C1 segment of cervical spinal cord (tissue), 14 donors: ENCODE results near the gene RGS6.

Source experiments
- DNase-seq, 14 donors: peaks; one replicate each; lab custom pipeline; 2025; lab: John Stamatoyannopoulos, UW

The RGS6 gene

GRCh38 chr14:72155379-72155993 is 223.3 kb downstream of the RGS6 start:
- DNase-seq: no peak

DNA sequence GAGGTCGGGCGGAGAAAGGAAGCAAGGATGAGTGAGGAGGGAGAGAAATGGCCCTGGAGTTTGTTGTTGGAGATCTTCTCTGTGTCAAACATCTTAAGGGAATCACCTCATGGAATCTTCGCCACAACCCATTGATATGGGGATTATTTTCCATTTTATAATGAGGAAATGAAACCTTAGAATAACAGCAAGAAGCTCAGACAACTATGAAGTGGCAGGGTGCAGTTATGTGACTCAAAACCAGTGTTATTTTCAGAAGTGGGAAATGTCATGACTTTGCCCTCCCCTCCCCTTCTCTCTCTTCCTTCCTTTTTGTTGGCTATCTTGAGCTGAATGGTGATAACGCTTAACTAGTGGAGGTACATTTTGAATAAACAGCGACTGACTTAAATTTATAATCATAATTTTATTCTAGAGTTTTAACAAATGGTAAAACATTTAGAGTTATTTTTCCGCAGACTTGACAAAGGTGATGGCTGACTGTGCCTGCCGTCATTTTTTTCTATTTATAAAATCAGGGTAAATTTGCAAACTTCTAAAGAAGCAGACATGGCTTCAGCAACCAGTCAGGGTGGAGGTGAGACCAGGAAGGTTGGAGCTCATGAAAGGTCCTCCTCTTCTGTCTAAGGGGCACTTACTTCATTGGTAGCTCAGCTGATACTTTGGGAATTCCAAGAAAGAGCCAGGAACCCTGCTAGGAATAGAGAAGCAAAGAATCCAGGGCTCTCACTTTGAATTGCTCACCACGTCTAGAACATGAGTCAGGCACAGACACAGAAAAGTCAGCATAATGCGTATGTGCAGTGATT is 232.4 kb downstream of the RGS6 start:
- DNase-seq: no peak

DNA sequence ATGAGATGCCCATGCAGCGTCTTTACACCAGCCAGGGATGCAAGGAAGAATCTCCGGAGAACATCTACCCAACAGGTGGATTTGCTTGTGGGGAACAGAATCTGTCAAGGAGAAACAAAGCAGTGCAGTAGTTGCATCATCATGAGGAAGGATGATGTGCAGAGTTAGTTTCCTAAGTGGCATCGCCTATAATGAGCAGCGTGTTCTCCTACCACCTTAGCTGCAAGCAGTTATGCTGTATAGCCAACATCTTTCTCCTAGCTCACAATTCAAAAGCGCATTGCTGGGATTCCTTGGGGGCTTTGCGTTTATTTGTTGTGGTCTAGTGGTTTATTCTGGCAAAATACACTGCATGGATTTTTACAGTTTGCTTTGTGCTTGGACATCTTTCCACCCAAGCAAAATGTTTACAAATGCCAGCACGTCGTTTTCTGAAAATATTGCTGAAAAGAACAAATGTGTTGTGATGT is 233.0 kb downstream of the RGS6 start:
- no peak for DNase-seq

DNA sequence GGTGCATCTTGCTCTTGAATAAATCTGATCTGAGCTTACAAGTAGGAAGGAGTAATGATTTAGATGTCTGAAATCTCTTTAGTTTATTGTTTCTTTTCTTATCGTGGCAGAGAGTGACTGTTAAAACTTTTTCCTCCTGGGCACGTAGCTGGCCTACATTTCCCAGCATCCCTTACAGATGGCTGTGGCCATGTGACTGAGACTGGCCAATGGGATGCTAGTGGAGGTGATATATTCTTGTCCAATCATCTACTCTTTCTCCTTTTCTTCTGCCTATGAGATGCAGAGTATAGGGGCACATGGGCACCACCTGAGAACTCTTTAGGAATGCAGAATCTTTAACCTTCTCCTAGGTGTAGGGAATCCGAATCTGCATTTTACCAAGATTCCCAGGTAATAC is 237.3 kb downstream of the RGS6 start:
- DNase-seq: no peak

DNA sequence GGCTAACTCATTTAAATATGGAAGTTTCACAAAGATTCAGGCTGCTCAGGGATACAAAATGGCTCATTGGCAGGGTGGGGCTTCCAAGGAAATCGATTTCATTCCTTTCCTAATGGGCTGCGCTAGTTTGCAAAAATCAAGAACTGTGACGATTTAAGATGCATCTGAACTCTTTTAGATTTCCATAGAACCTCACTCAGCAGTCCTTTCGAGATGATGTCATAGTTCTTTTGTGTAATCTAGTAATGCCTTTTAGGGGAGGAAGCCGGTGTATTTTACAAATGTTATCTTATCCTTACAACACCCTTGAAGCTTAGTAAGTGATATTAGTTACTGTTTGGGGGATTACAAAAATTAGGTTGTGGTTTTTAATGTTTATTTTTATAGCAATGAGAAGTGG is 239.8 kb downstream of the RGS6 start:
- DNase-seq: no peak

DNA sequence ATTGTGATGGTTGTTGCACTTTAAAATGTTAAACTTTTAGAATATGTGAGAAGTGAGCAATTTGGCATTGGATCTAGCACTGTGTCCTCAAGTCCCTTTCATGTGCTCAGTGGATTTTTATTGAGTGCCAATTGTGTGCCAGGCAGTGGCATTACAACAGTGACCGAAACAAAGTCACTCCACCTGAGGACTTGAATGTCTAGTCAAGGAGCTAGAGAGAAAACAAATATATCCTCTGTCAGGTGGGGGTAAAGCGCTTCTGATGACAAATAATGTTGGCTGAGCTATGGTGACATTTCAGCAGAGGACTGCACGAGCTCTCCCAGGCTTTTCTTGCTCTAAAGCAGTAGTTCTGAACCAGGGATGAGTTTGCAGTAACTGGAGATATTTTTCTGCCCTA is 240.4 kb downstream of the RGS6 start:
- DNase-seq: no peak

DNA sequence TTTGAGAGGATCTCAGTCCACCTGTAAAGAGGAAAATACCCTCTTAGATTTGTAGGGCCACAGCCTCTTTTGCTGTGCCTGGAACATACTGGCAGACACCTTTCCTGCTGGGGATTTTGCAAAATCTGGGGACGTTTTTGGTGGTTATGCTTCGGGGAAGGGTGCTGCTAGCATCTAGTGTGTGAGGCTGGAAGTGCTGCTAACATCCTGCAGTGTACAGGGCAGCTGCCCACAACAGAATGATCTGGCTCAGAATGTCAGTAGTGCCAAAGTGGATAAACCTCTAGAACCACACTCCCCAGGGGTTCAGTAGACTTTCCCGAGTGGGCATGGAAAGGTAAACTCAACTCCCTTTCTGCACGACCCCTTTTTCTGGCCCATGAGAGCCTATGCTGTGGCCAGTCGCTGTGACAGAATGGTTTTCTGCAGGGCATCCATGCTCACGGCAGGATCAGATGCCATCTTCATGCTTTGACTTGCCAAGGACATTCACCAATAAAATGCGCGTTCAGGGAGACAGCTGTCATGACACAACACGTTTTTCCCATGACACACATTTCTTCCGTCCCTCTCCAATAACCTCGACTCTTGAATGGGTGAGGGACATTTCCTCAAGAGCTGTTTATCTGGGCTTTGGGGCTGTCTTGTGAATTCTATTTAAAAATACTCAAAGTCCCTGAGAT is 240.9 kb downstream of the RGS6 start:
- no peak for DNase-seq

GRCh38 chr14:72177251-72177650 is 245.0 kb downstream of the RGS6 start:
- no peak for DNase-seq

- DNase-seq: no peak
Measured at GRCh38 chr14:72178517-72178916, 246.3 kb downstream of the RGS6 start.

- no peak for DNase-seq
Measured at GRCh38 chr14:72182708-72183432, 250.6 kb downstream of the RGS6 start.

GRCh38 chr14:72183631-72184030 is 251.4 kb downstream of the RGS6 start:
- DNase-seq: no peak

- peak in 4 of 14 donors; percentile 8 to 36 (median 12) for DNase-seq
Measured at GRCh38 chr14:72186523-72186922, 254.3 kb downstream of the RGS6 start.

GRCh38 chr14:72196237-72197015 is 264.2 kb downstream of the RGS6 start:
- DNase-seq: no peak

DNA sequence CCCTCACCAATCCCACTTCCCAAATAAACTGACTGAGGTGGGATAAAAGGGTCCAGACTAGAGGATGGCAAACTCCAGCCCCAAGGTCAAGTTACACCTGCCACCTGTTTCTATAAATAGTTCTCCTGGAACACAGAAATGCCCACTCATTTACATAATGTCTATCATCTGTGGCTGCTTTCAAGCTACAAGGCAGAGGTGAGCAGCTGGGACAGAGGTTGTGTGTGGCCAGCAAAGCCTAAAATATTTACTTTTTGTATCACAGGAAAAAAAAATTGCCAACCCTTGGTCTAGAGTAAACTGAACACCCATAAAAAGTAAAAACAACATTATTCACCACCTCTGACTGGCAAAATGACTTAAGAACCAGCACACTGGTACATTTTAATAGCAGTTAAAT is 269.4 kb downstream of the RGS6 start:
- no peak for DNase-seq

- DNase-seq: no peak
Measured at GRCh38 chr14:72213424-72213823, 281.2 kb downstream of the RGS6 start.

DNA sequence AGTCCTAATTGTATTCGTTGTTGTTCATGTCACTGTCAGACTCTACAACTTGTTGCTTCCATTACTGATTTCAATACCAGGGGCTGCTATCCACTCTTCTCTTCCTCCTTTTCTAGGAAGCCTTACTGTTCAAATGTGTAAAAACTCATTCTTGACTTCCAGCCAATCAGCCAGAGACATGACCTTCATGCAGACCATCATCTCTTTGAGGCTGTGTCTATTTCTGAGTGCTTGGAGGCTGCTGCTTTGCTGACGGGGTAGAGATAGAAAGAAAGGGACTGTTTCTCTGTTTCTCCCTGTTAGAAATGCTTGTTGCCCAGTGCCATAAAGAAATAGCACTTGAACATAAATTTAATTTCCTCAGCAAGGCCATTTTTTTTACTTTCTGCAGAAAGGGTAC is 282.9 kb downstream of the RGS6 start:
- DNase-seq: no peak

DNA sequence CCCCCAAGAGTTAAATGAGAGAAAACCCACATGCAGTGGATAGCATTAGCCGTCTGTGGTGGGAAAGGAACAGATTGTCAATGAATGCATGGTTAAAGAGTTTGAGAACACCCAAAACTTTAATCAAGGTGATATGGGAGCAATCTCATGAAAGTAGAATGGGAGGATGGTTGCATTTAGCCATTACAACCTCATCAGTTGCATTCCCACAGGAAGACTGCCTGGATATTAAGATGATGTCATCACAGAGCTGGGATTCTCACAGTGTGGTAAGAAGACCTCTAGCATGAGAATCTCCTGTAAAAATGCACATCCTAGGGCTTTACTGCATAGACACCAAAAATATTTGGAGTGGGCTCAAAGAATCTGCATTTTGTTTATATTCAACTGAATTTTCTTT is 284.9 kb downstream of the RGS6 start:
- no peak for DNase-seq

GRCh38 chr14:72222046-72222445 is 289.8 kb downstream of the RGS6 start:
- no peak for DNase-seq

- DNase-seq: no peak
Measured at GRCh38 chr14:72236629-72237028, 304.4 kb downstream of the RGS6 start.

GRCh38 chr14:72237722-72238666 is 305.8 kb downstream of the RGS6 start:
- no peak for DNase-seq
